ENCODE data around the gene MAP4.

DNA sequence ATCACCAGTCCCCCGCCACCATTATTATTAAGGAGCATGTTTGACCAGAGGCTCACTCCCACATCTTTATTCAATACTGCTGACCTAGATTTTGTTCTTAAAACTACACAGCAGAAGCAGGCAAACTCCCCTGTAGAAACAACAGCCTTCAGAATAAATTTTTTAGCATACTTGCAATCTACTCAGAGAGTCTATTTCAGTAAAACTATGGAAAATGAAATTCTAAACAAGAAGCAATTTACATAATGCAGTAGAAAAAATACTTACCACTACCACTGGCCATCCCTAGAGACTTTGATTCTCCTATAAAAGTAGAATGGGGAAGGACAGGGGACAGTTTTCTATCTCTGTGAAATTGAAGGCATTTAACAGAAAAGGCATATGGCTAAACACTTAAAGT is 76.0 kb downstream of the MAP4 start:
- TF ChIP-seq, protein P1, sequence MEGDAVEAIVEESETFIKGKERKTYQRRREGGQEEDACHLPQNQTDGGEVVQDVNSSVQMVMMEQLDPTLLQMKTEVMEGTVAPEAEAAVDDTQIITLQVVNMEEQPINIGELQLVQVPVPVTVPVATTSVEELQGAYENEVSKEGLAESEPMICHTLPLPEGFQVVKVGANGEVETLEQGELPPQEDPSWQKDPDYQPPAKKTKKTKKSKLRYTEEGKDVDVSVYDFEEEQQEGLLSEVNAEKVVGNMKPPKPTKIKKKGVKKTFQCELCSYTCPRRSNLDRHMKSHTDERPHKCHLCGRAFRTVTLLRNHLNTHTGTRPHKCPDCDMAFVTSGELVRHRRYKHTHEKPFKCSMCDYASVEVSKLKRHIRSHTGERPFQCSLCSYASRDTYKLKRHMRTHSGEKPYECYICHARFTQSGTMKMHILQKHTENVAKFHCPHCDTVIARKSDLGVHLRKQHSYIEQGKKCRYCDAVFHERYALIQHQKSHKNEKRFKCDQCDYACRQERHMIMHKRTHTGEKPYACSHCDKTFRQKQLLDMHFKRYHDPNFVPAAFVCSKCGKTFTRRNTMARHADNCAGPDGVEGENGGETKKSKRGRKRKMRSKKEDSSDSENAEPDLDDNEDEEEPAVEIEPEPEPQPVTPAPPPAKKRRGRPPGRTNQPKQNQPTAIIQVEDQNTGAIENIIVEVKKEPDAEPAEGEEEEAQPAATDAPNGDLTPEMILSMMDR (IDR thresholded peaks at IDR 0.05) = no peak
- TF ChIP-seq POLR2A (IDR thresholded peaks at IDR 0.05; ENCODE audit: low read length) (no peak), EP300 (IDR thresholded peaks at IDR 0.05) (no peak), MYC (IDR thresholded peaks at IDR 0.05; ENCODE audit: borderline replicate concordance, low read length) (no peak), JUN (IDR thresholded peaks at IDR 0.05) (no peak), TP53 (CRISPR knock-in tag; IDR thresholded peaks at IDR 0.05) (no peak)

Data from A549 (cell line).